HG03025 (cell line): Measurements from ENCODE around the gene PIGS.
"Not testable (repeated sequence)": the region's sequence is repeated elsewhere in the genome, so short reads cannot be mapped to it uniquely, and the experiment has no call there.

ENCODE experiments used
- ATAC-seq: cut with Tn5 transposase; IDR thresholded peaks from one replicate; pipeline ENCODE4 v1.9.1; 2021; ENCODE audit warnings: mild to moderate bottlenecking, moderate library complexity; ENCODE audit not compliant: unreplicated experiment, low FRiP score

The PIGS gene

GRCh38 chr17:28532050-28532960, 39.0 kb downstream of the PIGS start:
- ATAC-seq = no peak

- no peak for ATAC-seq
These were observed 40.4 kb downstream of the PIGS start for GRCh38 chr17:28530926-28531325.

DNA sequence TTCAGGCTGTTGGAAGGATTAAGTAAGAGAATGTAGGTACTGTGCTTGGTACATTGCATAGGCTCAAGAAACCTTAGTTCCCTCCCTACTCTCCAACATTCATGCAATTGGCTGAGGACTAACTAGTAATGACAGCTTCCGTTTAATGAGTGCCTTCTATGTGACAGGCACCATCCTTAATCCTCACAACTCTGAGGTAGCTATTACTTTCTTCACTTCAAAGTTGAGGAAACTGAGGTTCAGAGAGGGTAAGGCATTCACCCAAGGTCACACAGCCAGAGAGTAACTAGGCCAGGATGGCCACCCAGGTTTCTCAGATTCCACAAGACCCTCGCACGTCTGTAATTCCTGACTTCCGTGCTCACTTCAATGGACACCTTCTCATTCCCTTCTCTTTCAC, 41.1 kb downstream of the PIGS start:
- ATAC-seq = no peak

DNA sequence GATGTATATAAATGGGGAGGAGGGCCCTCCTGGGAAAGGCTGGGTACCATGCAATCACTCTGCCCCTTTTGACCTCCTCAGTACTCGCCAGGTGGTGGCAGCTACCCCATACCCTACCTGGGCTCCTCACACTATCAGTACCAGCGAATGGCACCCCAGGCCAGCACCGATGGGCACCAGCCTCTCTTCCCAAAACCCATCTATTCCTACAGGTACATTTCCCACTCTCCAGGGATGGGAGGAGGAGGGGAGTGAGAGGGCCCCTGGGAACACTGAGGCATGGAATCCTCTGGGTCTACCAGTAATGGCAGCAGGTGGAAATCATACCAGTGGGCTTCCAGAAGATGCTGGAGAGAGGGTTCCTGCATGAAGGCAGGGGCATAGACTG, 42.3 kb downstream of the PIGS start:
- no peak for ATAC-seq

GRCh38 chr17:28528327-28529012, 42.9 kb downstream of the PIGS start:
- ATAC-seq = no peak

GRCh38 chr17:28527859-28528258, 43.5 kb downstream of the PIGS start:
- no peak for ATAC-seq

- no peak for ATAC-seq
These were observed 44.1 kb downstream of the PIGS start for GRCh38 chr17:28527181-28527681.

DNA sequence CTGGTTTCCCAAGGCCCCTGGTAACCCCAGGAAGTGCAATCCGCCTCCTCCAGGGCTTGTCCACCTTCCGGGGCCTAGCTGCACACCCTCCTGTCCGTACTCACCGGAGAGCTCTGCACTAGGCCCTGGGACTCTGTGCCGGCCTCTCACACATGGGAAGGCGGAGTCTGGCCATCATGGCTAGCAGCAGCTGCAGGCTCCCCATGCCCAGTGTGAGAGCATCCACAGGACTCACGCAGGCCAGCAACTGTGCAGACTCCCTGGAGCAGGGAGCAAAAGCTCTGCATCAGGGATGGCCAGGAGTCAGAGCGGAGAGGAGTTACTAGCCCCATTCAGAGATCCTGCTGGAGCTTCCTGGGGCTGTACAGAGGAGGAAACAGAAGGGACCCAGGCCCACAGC, 44.9 kb downstream of the PIGS start:
- no peak for ATAC-seq

- ATAC-seq = no peak
These were observed 46.6 kb downstream of the PIGS start for GRCh38 chr17:28524476-28525424.

DNA sequence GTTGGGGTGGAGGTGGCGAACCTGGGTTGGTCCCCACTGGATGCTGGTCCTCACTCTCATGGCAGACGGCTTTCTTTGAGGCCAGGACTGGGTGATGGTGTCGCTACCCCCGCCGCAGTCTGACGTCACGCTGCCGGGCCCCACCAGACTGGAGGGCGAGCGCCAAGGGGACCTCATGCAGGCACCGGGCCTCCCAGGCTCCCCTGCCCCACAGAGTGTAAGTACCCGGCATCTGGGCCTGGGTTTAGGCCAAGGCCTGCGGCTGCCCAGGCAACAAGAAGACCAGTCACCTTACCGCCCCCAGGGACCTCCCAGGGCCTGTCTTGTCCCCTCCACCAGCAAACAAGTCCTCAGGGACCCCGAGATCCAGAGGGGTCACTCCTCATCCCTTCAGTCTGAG, 47.4 kb downstream of the PIGS start:
- no peak for ATAC-seq

- no peak for ATAC-seq
These were observed 48.1 kb downstream of the PIGS start for GRCh38 chr17:28523186-28523585.

DNA sequence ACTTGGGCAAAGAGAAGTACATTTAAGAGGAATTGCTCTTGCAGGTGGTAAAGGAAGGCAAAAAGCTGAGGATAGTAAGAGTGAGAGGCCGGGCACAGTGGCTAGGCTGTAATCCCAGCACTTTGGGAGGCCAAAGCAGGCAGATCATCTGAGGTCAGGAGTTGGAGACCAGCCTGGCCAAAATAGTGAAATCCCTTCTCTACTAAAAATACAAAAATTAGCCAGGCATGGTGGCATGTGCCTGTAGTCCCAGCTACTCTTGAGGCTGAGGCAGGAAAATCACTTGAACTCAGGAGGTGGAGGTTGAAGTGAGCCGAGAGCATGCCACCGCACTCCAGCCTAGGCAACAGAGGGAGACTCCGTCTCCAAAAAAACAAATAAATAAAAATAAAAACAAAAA, 49.0 kb downstream of the PIGS start:
- not testable (repeated sequence) for ATAC-seq

DNA sequence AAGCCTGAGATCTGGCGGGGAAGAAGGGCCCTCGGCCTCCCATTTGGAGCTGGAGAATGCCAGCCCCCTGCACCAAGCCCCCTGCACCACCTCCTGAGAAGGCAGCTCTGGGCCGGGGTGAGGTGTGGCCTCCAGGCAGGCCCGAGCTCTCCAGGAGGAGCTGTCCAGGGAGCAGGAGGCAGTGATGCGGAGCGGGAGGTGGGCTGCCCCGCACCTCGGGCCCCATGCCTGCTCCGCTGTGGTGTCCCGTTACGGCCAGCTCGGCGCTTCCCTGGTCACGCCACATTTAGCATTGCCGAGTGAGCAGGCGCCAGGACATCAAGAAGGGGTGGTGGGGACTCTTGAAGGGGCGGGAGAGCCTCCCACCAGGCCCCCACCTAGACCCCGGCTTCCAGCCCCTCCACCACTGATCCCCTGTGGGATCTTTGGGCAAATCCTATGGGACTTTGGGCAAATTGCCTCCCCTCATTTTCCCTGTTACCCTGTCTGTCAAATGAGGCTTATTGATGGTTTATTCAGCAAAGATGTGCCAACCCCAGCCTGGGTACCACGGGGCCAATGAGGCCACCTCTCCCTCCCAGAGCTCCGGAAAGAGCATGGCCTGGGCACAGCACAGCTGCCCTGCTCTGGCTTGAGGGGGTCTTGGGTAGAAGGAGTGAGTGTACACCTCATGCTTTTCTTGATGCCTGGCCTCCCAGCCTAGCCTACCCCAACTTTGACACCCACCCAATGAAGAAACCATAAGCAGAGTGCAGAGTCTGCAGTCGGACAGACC, 49.8 kb downstream of the PIGS start:
- ATAC-seq = no peak

DNA sequence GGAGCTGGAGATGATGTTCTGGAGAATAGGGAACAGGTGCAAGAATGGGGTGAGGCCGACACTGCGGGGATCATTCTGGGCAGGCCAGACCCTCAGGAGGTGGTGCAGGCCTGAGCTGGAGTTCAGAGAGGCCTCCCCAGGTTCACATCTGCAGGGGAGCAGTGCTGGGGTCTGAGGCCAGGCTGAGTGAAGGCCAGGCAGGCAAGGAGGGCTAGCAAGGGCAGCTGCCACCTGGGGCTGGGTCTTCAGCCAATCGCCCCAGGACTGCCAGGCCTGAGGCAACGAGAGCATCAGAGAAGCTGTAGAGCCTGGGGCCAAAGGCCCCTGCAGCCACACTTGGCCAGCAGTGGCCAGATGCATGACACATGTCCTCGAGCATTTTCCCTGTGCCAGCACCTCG, 50.6 kb downstream of the PIGS start:
- no peak for ATAC-seq

DNA sequence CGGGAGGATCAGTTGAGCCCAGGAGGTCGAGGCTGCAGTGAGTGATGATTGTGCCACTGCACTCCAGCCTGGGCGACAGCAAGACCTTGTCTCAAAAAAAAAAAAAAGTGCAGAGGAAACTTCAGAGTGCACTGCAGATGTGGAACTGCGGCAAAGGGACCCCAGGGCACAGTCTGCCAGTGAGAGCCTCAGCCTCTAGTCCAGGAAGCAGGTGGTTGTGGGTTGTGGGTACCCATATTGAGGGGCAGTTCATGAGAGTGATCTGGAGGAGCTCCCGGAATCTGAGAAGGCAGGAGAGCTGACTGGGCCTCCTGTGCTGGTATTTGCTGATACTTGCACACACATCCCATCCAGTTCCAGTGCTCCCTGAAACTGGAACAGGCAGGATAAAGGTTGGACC, 52.1 kb downstream of the PIGS start:
- no peak for ATAC-seq

- no peak for ATAC-seq
These were observed 52.7 kb downstream of the PIGS start for GRCh38 chr17:28518578-28518977.

DNA sequence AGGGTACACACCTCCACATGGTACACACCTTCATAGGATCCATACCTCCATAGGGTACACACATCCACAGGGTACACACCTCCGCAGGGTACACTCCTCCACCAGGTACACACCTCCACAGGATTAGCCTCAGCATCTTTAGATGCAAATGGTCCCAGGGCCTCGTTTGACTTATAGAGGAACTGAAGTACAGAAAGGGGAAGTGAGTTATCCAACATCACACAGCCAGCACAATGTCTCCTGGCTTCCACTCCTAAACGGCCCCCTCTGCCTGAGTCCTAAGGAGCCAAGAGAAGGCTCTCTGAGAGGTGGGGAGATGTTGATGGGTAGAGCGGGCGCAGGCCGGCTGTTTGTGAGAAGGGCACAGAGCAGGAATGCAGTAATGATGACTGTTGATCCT, 53.2 kb downstream of the PIGS start:
- no peak for ATAC-seq

DNA sequence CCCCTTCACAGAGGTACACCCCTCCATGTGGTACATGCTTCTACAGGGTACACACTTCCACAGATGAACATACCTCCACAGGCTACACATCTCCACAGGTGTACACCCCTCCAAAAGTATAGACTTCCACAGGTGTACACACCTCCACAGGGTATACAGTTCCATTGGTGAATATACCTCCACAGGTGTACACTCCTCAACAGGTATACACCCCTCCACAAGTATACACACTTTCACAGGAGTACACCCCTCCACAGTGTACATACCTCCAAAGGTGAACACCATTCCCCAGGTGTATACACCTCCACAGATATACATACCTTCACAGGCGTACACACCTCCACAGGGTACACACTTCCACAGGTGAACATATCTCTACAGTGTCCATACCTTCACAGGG, 55.8 kb downstream of the PIGS start:
- no peak for ATAC-seq

- no peak for ATAC-seq
These were observed 56.7 kb downstream of the PIGS start for GRCh38 chr17:28514561-28515002.

GRCh38 chr17:28513476-28513875, 57.8 kb downstream of the PIGS start:
- no peak for ATAC-seq
